Right lobe of liver (tissue), 6 donors: ENCODE measurements around the gene CTXN1. TPM values are rescaled to one million over a fixed set of nuclear protein-coding genes. Genes with fewer than 3 reads are reported as not detected.

Source experiments
- ATAC-seq, 4 donors: fragments of 200-7000 bp; cut with Tn5 transposase; one replicate each; pipeline ENCODE4 v1.9.1; 2020; ENCODE audit warnings: mild to moderate bottlenecking in 4 of 4, moderate library complexity in 4 of 4
- DNase-seq, 3 donors: peaks; one replicate each; pipeline ENCODE4 v3.0.0-alpha.2; 2020
- H3K27ac ChIP-seq, 3 donors: fragments of 200-600 bp; one replicate each; pipeline ENCODE4 v1.8.0; 2022
- H3K27me3 ChIP-seq, 2 donors: fragments of 200-600 bp; one replicate each; pipeline ENCODE4 v1.8.0; 2022
- H3K36me3 ChIP-seq, 4 donors: fragments of 200-600 bp; sonication (generic) in 1 of 4; one replicate each; pipeline versions ENCODE4 v1.5.1 to v1.8.0; 2017 to 2022; ENCODE audit warnings: control low read depth in 1 of 4
- H3K4me1 ChIP-seq, 4 donors: fragments of 200-600 bp; sonication (generic) in 1 of 4; one replicate each; pipeline versions ENCODE4 v1.5.1 to v1.8.0; 2017 to 2022; ENCODE audit warnings: control low read depth in 1 of 4
- H3K4me3 ChIP-seq, 3 donors: fragments of 200-600 bp; one replicate each; pipeline ENCODE4 v1.8.0; 2022
- H3K9me3 ChIP-seq, 4 donors: fragments of 200-600 bp; sonication (generic) in 1 of 4; one replicate each; pipeline versions ENCODE4 v1.5.1 to v1.8.0; 2017 to 2022; ENCODE audit warnings: control low read depth in 1 of 4
- CTCF ChIP-seq, 4 donors: fragments of 200-600 bp in 3 of 4; fragments of 450-650 bp in 1 of 4; IDR thresholded peaks; one replicate each; pipeline versions ENCODE4 v1.5.1 to v1.8.0; 2016 to 2022; ENCODE audit warnings: antibody characterized with exemption in 4 of 4, mild to moderate bottlenecking in 2 of 4
- POLR2A ChIP-seq: fragments of 450-650 bp; IDR thresholded peaks from one replicate; pipeline ENCODE4 v1.6.1; 2017; ENCODE audit warnings: antibody characterized with exemption, mild to moderate bottlenecking
- WGBS: methylation state at CpG from one replicate; pipeline ENCODE4 v1.1.6; 2018; ENCODE audit warnings: low coverage, low lambda C conversion rate; ENCODE audit not compliant: insufficient coverage; ENCODE audit errors: missing lambda C conversion rate; 5-methylcytosine and 5-hydroxymethylcytosine counted together
- intact Hi-C, 2 donors: fragments of 100-400 bp; cut with DNase I; formaldehyde crosslinking; loops; one replicate each; pipeline versions ENCODE4 v1.11.2 to v1.14.1; 2022
- total RNA-seq, 6 experiments: library from RNA; depleted of rRNA in 2 of 6; stranded (reverse); fragments of >200 nt in 2 of 6; fragmentation: NEBNext Ultra II Directional in 3 of 6; extraction: Animal tissue kit (Norgen Biotek cat#: 25700) in 3 of 6; gene quantifications; one replicate each; pipeline versions ENCODE4 v1.1.0 to v1.2.4, GENCODE V29; 2016 to 2023
- donor health status: DM: no; HTN: yes; CAD: no.
- donor health status: DM: no; HTN: no; CAD: no.
- donor health status: DM: no; HTN: no; CAD: no.
- donor health status: DM: no; HTN: yes; CAD: no.
- donor health status: DM: no; HTN: yes; CAD: no.

CTXN1 gene
- total RNA-seq, 6 experiments from 2014 or later, result 0.18 to 0.49 TPM; not detected in 4

- peak overlapping the region; percentile 74 to 94 (median 94) for H3K4me3 ChIP-seq
- no peaks in the 10 kb centered on the region for H3K27me3 ChIP-seq
- H3K4me1 ChIP-seq, result peaks cover 0 to 13% (median 0%) of the 10 kb centered on the region in 4 donors
- WGBS, result 3% methylated on average over 26 of the region's 33 CpGs
- intact Hi-C loops, result loop anchor here in 1 of 2 donors (10.0 kb wide), 1 partner anchor 312 kb away; no protein-coding TSS in a partner anchor
- H3K9me3 ChIP-seq, result no peaks in the 10 kb centered on the region
- DNase-seq, result peak in 1 of 3 donors; percentile 66
- TF ChIP-seq CTCF (IDR thresholded peaks at IDR 0.05) (no peak), POLR2A (no peak)
- peaks cover 0 to 16% (median 6%) of the 10 kb centered on the region in 4 donors for H3K36me3 ChIP-seq
- ATAC-seq, result peak in 3 of 4 donors; percentile 31 to 56 (median 56)
- peak overlapping the region; percentile 89 to 97 (median 93) for H3K27ac ChIP-seq
Measured at GRCh38 chr19:7942981-7943443, 17.1 kb upstream of the CTXN1 start.

GRCh38 chr19:7941895-7942596, 16.1 kb upstream of the CTXN1 start:
- TF ChIP-seq POLR2A, result no peak
- TF ChIP-seq CTCF (IDR thresholded peaks at IDR 0.05), result no peak
- DNase-seq (no peak), ATAC-seq (no peak)
- peaks cover 0 to 26% (median 11%) of the 10 kb centered on the region in 4 donors for H3K36me3 ChIP-seq
- H3K27me3 ChIP-seq, result no peaks in the 10 kb centered on the region
- H3K9me3 ChIP-seq, result no peaks in the 10 kb centered on the region
- WGBS, result 84% methylated on average over 7 of the region's 19 CpGs
- H3K27ac ChIP-seq, result no peak overlapping the region
- no peak overlapping the region for H3K4me3 ChIP-seq
- intact Hi-C loops, result loop anchor here in 1 of 2 donors (10.0 kb wide), 1 partner anchor 313 kb away; no protein-coding TSS in a partner anchor
- H3K4me1 ChIP-seq, result peaks cover 0 to 13% (median 0%) of the 10 kb centered on the region in 4 donors

GRCh38 chr19:7940841-7941240, 14.9 kb upstream of the CTXN1 start:
- no peaks in the 10 kb centered on the region for H3K27me3 ChIP-seq
- no peaks in the 10 kb centered on the region for H3K9me3 ChIP-seq
- WGBS, result 80% methylated on average over 2 of the region's 13 CpGs
- no peak overlapping the region for H3K4me3 ChIP-seq
- TF ChIP-seq CTCF (IDR thresholded peaks at IDR 0.05) (no peak), POLR2A (no peak)
- intact Hi-C loops, result loop anchor here in 1 of 2 donors (10.0 kb wide), 1 partner anchor 314 kb away; no protein-coding TSS in a partner anchor
- peaks cover 0 to 38% (median 16%) of the 10 kb centered on the region in 4 donors for H3K36me3 ChIP-seq
- H3K27ac ChIP-seq, result no peak overlapping the region
- DNase-seq (no peak), ATAC-seq (no peak)
- peaks cover 0 to 13% (median 0%) of the 10 kb centered on the region in 4 donors for H3K4me1 ChIP-seq

- H3K36me3 ChIP-seq, result peaks cover 0 to 79% (median 47%) of the 10 kb centered on the region in 4 donors
- peaks cover 0 to 9% (median 0%) of the 10 kb centered on the region in 4 donors for H3K4me1 ChIP-seq
- no peaks in the 10 kb centered on the region for H3K27me3 ChIP-seq
- WGBS, result 69% methylated on average over 13 of the region's 21 CpGs
- no peak overlapping the region for H3K4me3 ChIP-seq
- H3K9me3 ChIP-seq, result no peaks in the 10 kb centered on the region
- peak; percentile 8 to 79 (median 67) for ATAC-seq
- peak; percentile 59 to 79 (median 64) for DNase-seq
- H3K27ac ChIP-seq, result no peak overlapping the region
- intact Hi-C loops, result no loop called here
- TF ChIP-seq CTCF (IDR thresholded peaks at IDR 0.05), result no peak
- TF ChIP-seq POLR2A, result no peak
Measured at GRCh38 chr19:7934766-7935165, 8.8 kb upstream of the CTXN1 start.
